NCI-H748 treated with DMSO at 0.1 percent for 48 hours (cell line): Measurements from ENCODE around the gene HAUS8.
"Not testable (repeated sequence)": the region's sequence is repeated elsewhere in the genome, so short reads cannot be mapped to it uniquely, and the experiment has no call there.

Experiments
- DNase-seq: peaks from one replicate; lab custom pipeline; 2025; lab: John Stamatoyannopoulos, UW

HAUS8 gene

DNA sequence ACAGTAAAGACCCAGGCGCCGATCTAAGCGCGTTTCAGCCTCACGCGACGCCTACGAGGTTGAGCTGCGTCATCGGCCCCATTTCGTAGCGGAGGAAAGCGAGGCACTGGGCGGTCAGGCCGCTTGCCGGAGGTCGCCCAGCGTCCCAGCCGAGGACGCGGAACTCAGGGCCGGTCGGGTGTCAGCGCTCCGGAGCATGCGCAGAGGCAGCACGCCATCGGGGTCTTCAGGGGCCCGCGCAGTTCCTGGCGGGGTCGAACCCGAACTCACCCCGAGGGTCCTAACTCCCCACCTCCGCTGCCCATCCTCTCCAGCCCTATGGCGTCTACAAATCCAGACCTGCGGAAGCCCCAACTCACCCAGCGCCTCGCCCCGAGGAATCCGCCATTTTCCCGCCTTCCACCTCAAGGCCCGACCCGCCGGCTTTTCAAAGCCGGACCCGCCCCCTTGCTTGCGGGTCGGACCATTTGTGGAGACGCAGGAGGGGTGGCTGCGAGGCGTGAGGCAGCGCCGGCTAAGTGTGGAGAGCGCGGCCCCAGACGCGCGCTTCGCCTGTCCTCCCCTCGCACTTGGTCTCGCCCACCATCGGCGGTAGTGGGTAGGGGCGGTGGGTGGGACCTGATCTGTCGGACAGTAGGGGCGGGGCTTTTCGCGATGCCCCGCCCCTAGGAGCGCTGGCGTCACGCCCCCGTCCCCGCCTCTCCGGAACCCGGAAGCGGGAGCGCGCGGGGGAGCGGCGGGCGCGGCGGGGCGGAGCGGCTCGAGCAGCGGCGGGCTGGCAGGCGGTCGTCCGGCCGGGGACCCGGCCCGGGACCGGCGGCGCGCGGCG is at the start of gene HAUS8, which contains the start of gene MYO9B:
HAUS8 (minus strand) TSS at position 418 of the 829 bp plus-strand sequence; CDS start at position 388, 30 bp downstream.
MYO9B (plus strand) TSS at position 743 of the 829 bp plus-strand sequence. CDS start 25,941 bp downstream, outside the sequence.
- peak; percentile 88 for DNase-seq

DNA sequence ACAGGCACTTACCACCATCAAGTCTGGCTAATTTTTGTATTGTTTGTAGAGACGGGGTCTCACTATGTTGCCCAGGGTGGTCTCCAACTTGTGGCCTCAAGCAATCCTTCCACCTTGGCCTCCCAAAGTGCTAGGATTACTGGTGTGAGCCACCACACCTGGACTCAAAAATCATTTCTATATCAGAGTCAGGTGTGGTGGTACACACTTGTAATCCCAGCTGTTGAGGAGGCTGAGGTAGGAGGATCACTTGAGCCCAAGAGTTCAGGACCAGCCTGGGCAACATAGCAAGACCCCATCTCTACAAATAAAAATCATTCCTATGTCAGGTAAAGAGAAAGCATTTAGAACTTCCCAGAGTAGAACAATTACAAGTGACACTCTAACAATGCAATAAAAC is 48.8 kb upstream of the HAUS8 start:
- no peak for DNase-seq

DNA sequence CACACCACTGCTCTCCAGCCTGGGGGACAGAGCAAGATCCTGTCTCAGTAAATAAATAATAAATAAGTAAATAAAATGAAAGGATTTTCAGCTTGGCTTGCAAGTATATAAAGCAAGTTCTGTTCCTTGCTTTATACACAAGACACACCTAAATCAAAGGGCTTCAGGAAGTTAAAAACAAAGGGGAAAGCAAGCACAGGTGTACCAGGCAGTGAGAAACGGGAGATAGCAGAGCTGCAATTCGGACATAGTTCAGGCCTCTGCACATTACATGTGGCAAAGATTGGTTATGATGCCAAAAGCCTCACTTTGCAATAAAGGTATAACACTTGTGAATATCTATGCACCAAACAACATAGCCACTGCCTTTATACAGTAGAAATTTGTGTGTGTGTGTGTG is 47.8 kb upstream of the HAUS8 start:
- DNase-seq = no peak

GRCh38 chr19:17121736-17122293 is 46.6 kb upstream of the HAUS8 start:
- DNase-seq = no peak

GRCh38 chr19:17118957-17119356 is 43.7 kb upstream of the HAUS8 start:
- no peak for DNase-seq

DNA sequence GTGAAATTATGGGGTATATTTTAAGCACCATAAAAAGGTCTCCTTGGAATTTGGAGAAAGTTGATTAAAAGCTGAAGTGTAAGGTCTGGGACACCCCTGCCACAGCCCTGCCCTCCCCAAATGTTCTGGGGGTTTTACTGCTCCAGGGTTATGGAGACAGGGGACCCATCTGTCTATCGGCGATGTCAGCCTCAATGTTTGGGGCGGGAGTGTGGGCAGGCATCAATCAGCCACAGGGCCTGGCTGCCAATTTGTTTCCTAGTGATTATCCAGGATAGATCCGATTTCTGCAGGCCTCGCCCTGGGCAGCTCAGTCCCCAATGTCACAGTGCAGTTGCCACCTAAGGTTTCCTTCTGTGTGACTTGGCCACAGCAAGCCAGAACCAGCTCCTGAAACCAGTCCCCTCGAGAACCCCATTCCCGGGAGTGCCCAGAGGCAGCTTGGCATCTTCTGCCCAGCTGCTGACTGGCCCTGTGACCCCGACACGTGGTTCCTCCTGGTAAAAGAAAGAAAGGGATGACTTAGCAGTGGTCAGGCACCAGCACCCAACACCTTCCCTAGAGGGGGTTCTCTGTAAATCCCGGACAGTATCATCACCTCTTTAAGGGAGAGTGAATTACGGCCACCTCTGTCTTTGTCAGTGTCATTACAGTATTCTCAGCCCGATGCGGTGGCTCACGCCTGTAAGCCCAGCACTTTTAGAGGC is 41.9 kb upstream of the HAUS8 start:
- DNase-seq = no peak

GRCh38 chr19:17114414-17114831 is 39.2 kb upstream of the HAUS8 start:
- no peak for DNase-seq

GRCh38 chr19:17113127-17113785 is 38.0 kb upstream of the HAUS8 start:
- no peak for DNase-seq

DNA sequence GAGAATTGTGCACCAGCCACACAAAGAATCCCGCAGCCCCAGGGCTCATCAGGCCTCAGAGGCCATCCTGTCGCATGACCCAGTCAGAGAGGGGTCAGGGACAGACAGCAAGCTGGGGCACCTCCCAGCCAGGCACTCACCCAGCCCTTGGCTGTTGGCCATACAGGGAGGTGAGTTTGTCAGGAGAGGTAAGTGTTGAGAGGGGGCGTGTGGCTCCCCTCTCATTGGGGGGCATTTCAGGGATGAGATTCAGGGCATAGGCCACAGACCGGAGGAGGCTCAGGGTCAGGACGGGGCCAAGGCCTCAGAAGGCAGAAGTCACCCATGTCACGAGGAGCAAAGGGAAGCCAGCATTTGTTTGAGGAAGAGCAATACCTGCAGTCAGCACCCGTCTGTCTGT is 37.4 kb upstream of the HAUS8 start:
- no peak for DNase-seq

DNA sequence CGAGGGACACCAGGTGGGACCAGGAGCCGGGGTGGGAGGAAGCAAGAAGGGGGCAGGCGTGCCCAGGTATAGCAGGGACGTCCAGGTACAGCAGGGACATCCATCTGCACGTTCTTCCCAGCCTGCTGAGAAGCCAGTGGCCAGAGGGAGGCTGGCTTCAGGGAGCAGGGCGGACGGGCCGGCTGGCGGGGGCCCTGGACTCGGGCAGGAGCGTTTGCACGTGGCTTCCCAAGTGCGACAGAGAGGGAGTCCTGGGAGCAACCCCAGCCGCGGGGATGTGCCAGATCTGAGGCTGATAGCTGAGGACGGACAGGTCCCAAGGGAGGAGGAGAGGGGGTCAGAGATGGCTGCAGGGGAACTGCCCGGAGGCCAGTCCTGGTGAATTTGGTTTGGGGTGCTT is 37.0 kb upstream of the HAUS8 start:
- no peak for DNase-seq

- no peak for DNase-seq
Measured at GRCh38 chr19:17111766-17112165, 36.5 kb upstream of the HAUS8 start.

- DNase-seq = no peak
Measured at GRCh38 chr19:17110599-17110966, 35.3 kb upstream of the HAUS8 start.

- no peak for DNase-seq
Measured at GRCh38 chr19:17109962-17110598, 34.8 kb upstream of the HAUS8 start.

DNA sequence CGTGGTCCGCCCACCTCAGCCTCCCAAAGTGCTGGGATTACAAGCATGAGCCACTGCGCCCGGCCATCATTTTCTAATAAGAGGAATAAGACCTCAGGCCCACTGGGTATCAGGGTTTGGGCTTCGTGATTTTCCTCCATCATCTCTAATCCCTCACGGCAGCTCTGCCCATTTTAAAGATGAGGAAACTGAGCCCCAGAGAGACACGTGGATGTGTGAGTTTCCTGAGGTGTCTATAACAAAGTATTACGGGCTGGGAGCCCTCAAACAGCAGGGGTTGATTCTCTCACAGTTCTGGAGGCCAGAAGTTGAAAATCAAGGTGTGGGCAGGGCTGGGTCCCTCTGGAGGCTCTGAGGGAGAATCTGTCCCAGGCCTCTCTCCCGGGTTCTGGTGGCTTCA is 34.0 kb upstream of the HAUS8 start:
- no peak for DNase-seq

DNA sequence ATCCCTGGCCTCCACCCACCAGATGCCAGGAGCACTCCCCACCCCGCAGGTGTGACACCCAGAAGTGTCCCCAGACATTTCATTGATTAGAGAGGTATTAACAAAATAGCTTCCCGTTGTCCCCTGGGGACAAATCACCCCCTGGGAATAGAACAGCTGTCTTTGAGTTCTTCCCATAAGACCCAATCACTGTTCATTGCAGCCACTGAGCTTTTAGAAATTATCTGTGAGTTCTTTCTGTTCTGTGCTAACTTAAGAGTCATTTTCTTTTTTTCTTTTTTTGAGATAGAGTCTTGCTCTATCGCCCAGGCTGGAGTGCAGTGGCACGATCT is 33.2 kb upstream of the HAUS8 start:
- DNase-seq = no peak

- no peak for DNase-seq
Measured at GRCh38 chr19:17107546-17108452, 32.5 kb upstream of the HAUS8 start.

GRCh38 chr19:17106964-17107363 is 31.7 kb upstream of the HAUS8 start:
- not testable (repeated sequence) for DNase-seq

- no peak for DNase-seq
Measured at GRCh38 chr19:17105556-17105955, 30.3 kb upstream of the HAUS8 start.

GRCh38 chr19:17104679-17105078 is 29.4 kb upstream of the HAUS8 start:
- DNase-seq = no peak

GRCh38 chr19:17103177-17103576 is 27.9 kb upstream of the HAUS8 start:
- no peak for DNase-seq
